Esophagus (tissue), 2 donors: Measurements from ENCODE around the gene OSBPL5. TPM values are rescaled to one million over a fixed set of nuclear protein-coding genes. Genes with fewer than 3 reads are reported as not detected.

Experiments
- H3K27ac ChIP-seq, 2 donors: one replicate each; pipeline ENCODE4 v1.5.1; 2013; ENCODE audit warnings: low read depth in 2 of 2, mild to moderate bottlenecking in 2 of 2, inconsistent platforms in 1 of 2, low read length in 1 of 2, moderate library complexity in 1 of 2
- H3K27me3 ChIP-seq, 2 donors: one replicate each; pipeline ENCODE4 v1.6.1; 2013; ENCODE audit warnings: low read length in 2 of 2, control low read depth in 1 of 2, mild to moderate bottlenecking in 1 of 2; ENCODE audit not compliant: insufficient read depth in 2 of 2, control insufficient read depth in 1 of 2
- H3K36me3 ChIP-seq, 2 donors: one replicate each; pipeline ENCODE4 v1.6.1; 2013; ENCODE audit warnings: low read length in 1 of 2; ENCODE audit not compliant: control insufficient read depth in 2 of 2, insufficient read depth in 2 of 2
- H3K4me1 ChIP-seq, 2 donors: one replicate each; pipeline ENCODE4 v1.6.1; 2013; ENCODE audit warnings: low read length in 1 of 2; ENCODE audit not compliant: control insufficient read depth in 2 of 2, insufficient read depth in 2 of 2
- H3K4me3 ChIP-seq, 2 donors: one replicate each; pipeline ENCODE4 v1.5.1; 2013; ENCODE audit warnings: low read length in 2 of 2, mild to moderate bottlenecking in 2 of 2, low read depth in 1 of 2, moderate library complexity in 1 of 2
- H3K9me3 ChIP-seq, 2 donors: one replicate each; pipeline ENCODE4 v1.6.1; 2013; ENCODE audit warnings: mild to moderate bottlenecking in 2 of 2, low read depth in 1 of 2, low read length in 1 of 2, moderate library complexity in 1 of 2; ENCODE audit not compliant: control insufficient read depth in 2 of 2, insufficient read depth in 1 of 2
- WGBS, 2 donors: extraction: QIAGEN DNeasy Blood & Tissue Kit; methylation state at CpG; one replicate each; pipeline ENCODE4 v1.1.7; 2013; 5-methylcytosine and 5-hydroxymethylcytosine counted together
- polyA plus RNA-seq, 2 donors: library from polyadenylated mRNA; stranded (reverse); fragments of 200-250 nt; gene quantifications; one replicate each; pipeline ENCODE4 v1.2.3, GENCODE V29; 2013
- donor health status: healthy with polysubstance abuse.
- donor health status: Bipolar disorder and iron deficiency.

Gene OSBPL5
- polyA plus RNA-seq, 2 donors = 10.4 to 12.6 TPM

DNA sequence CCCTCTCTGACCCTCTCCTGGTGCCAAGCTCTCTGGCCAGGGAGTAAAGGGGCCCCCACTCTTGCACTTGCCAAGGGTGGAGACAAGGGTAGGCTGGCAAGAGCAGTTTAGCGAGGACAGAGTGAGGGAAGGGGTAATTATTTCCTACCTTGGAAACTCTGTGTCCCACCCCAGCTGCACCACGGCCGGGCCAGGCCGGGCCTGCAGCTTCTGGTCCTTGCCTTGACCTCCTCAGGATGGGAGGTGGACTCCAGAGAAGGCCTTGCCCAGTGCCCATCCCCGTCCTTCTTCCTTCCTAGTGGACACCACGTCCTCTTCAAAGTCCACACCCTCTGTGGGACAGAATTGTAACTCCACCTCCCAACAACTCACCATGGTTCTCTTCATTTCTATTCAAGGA lies 18.4 kb upstream of the OSBPL5 start:
- Histone ChIP-seq H3K27me3 (no peaks in the 10 kb centered on the region), H3K4me1 (no peaks in the 10 kb centered on the region), H3K9me3 (no peaks in the 10 kb centered on the region), H3K4me3 (no peak overlapping the region), H3K36me3 (no peaks in the 10 kb centered on the region), H3K27ac (no peak overlapping the region)
- WGBS, 2 donors = 88 to 89% methylated on average over 6 of the region's 6 CpGs

DNA sequence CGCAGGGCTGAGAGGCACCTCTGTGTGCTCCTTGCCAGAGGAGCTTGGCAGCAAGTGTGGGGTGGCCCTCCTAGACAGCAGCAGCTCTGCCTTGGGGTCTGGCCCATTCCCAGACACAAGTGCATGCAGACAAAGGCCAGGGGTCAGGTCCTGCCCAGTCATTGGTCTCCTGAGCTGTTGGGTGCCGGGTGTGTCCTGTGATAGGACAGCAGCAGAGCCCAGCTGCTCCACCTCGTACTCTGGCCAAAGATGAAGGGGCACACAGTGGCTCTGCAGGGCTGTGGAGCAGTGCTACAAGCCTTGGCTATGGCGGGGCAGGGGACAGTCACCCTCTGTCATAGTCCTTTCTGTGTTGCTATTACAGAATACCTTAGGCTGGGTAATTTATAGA lies 17.3 kb upstream of the OSBPL5 start:
- H3K27me3 ChIP-seq = no peaks in the 10 kb centered on the region
- no peak overlapping the region for H3K4me3 ChIP-seq
- 85 to 92% methylated on average over 4 of the region's 4 CpGs for WGBS, 2 donors
- no peaks in the 10 kb centered on the region for H3K9me3 ChIP-seq
- no peak overlapping the region for H3K27ac ChIP-seq
- no peaks in the 10 kb centered on the region for H3K36me3 ChIP-seq
- H3K4me1 ChIP-seq = no peaks in the 10 kb centered on the region

DNA sequence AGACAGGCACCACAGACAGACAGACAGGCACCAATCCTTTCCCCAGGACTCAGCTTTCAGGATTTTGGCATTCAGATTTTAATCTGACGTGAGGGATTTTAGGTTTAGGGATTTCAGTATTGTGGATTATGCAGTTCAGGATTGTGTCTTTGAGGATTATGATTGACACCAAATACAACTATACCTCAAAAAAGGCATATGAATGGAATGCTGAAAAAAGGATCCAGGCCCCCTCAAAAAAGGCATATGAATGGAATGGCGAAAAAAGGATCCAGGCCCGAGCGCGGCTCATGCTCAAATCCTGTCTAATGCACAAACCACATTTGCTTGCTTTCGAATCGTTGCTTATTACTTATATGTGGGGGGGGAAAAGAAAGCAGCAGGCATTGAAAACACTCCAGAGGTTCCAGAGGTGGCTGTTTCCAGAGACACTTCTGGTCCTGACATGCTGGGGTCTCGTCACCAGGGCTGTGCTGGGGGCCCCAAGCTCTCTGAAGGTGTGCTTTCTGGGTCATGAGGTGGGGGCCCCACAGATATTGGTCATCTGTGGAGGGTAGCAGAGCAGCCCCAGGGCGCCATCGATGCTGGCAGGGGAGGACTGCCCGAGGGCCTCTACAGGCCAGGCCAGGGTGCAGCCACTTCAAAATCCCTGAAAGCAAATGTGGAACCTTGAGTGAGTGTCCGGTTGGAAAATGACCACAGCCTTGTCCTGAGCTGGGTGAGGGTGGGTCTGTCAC lies 16.8 kb upstream of the OSBPL5 start:
- H3K36me3 ChIP-seq = no peaks in the 10 kb centered on the region
- 88% methylated on average over 12 of the region's 12 CpGs for WGBS, 2 donors
- H3K4me3 ChIP-seq = no peak overlapping the region
- no peaks in the 10 kb centered on the region for H3K9me3 ChIP-seq
- no peak overlapping the region for H3K27ac ChIP-seq
- H3K27me3 ChIP-seq = no peaks in the 10 kb centered on the region
- H3K4me1 ChIP-seq = no peaks in the 10 kb centered on the region

DNA sequence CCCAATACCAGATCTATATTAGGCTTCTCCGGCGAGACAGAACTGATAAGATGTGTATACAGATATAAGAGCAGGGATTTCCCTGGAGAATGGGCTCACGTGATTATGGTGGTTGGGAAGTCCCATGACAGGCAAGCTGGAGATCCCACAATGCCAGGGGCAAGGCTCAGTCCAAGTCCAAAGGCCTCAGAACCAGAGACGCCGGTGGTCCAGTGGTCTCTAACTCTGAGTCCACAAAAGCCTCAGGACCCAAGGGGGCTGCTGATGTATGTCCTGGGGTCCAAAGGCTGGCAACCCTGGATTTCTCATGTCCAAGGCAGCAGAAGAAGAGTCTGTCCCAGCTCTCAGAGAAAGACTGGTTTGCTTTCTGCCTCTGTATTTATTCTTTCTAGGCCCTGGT lies 15.8 kb upstream of the OSBPL5 start:
- peaks cover 0 to 3% of the 10 kb centered on the region in 2 donors for H3K9me3 ChIP-seq
- WGBS, 2 donors = 79 to 86% methylated on average over 5 of the region's 5 CpGs
- no peak overlapping the region for H3K27ac ChIP-seq
- no peaks in the 10 kb centered on the region for H3K4me1 ChIP-seq
- H3K4me3 ChIP-seq = no peak overlapping the region
- no peaks in the 10 kb centered on the region for H3K36me3 ChIP-seq
- H3K27me3 ChIP-seq = no peaks in the 10 kb centered on the region

DNA sequence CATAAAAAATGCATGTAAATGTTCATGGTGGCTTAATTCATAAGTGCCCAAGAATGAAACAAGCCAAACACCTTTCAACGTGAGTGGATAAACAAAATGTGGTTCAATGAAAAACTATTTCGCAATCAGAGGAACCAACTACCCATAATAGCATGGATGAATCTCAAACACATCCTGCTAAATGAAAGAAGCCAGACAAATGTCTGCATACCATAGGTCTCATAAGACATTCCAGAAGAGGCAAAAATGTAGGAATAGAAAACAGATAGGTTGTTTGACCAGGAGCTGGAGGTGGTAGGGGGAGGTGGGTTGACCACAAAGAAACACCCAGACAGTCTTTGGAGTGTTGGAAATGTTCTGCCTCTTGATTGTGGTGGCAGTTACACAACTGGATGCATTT lies 13.2 kb upstream of the OSBPL5 start:
- no peak overlapping the region for H3K27ac ChIP-seq
- H3K27me3 ChIP-seq = no peaks in the 10 kb centered on the region
- H3K4me3 ChIP-seq = no peak overlapping the region
- 55 to 56% methylated on average over 2 of the region's 2 CpGs for WGBS, 2 donors
- no peaks in the 10 kb centered on the region for H3K4me1 ChIP-seq
- no peaks in the 10 kb centered on the region for H3K36me3 ChIP-seq
- peaks cover 0 to 3% of the 10 kb centered on the region in 2 donors for H3K9me3 ChIP-seq

DNA sequence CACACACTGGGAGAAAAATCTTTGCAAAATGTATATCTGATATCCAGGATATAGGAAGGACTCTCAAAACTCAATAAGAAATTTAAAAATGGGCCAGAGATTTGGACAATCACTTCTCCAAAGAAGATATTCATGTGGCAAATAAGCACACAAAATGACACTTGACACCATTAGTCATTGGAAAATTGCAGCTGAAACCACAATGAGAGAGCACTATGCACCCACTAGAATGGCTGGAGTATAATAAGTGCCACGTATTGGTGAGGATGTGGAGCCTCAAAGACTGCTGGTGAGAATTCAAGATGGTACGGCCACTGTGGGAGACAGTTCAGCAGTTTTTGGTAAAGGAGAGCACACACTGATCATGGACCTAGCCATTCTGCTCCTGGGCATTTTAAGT lies 12.8 kb upstream of the OSBPL5 start:
- no peak overlapping the region for H3K27ac ChIP-seq
- 68 to 78% methylated on average over 2 of the region's 2 CpGs for WGBS, 2 donors
- peaks cover 0 to 3% of the 10 kb centered on the region in 2 donors for H3K9me3 ChIP-seq
- no peaks in the 10 kb centered on the region for H3K36me3 ChIP-seq
- no peaks in the 10 kb centered on the region for H3K4me1 ChIP-seq
- H3K27me3 ChIP-seq = no peaks in the 10 kb centered on the region
- H3K4me3 ChIP-seq = no peak overlapping the region

DNA sequence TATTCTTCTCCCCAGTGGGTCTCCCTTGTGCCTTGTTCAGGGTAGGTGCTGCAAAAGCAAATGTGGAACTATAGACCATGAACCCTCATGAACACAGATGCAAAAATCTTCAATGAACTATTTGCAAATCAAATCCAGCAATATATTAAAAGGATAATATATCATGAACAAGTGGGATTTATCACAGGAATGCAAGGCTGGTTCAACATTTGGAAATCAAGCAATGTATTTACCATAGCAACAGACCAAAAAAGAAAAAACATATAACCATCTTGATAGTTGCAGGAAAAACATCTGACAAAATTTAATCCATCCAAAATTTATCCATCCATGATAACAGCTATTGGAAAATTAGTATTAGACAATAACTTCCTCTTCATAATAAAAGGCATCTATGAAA lies 11.4 kb upstream of the OSBPL5 start:
- H3K27ac ChIP-seq = no peak overlapping the region
- H3K27me3 ChIP-seq = no peaks in the 10 kb centered on the region

DNA sequence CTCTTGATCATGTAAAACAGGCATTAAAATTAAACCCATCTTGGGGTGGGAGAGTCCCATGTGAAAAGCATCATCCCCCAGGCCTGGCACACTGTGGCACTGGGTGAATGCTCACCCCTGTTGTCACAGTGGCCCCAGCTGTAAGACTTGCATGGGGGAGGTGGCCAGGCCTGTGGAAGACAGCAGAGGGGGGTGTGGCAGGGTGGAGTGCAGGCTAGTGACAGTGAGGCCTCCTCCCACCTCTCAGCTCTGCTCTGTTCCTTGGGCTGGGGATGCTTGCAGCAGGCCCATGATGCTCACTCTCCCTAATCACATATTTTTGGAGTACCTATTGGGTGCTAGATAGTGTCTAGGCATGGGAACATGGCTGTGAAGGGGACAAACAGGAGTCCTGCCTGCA lies 10.1 kb upstream of the OSBPL5 start:
- Histone ChIP-seq H3K27me3 (no peaks in the 10 kb centered on the region), H3K27ac (no peak overlapping the region), H3K36me3 (no peaks in the 10 kb centered on the region), H3K4me3 (no peak overlapping the region), H3K4me1 (no peaks in the 10 kb centered on the region), H3K9me3 (peaks cover 0 to 3% of the 10 kb centered on the region in 2 donors)

More for the DNA sequence above, 11.4 kb upstream of the OSBPL5 start:
- Histone ChIP-seq H3K4me3 (no peak overlapping the region), H3K9me3 (peaks cover 0 to 3% of the 10 kb centered on the region in 2 donors), H3K36me3 (no peaks in the 10 kb centered on the region), H3K4me1 (no peaks in the 10 kb centered on the region)

DNA sequence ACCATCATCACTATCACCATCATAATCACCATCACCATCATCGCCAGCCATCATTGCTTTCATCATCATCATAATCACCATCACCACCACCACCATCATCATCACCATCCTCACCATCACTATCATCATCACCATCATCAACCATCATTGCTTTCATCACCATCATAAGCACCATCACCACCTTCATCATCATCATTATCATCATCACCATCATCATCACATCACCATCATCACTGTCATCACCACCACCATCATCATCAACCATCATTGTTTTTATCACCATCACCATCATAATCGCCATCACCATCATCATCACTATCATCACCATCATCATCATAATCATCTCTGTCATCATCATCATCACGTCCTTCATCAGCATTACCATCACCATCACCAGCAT lies 9.3 kb upstream of the OSBPL5 start:
- Histone ChIP-seq H3K27me3 (no peaks in the 10 kb centered on the region), H3K4me3 (no peak overlapping the region), H3K9me3 (peaks cover 0 to 3% of the 10 kb centered on the region in 2 donors), H3K36me3 (no peaks in the 10 kb centered on the region), H3K27ac (no peak overlapping the region), H3K4me1 (peaks cover 0 to 5% of the 10 kb centered on the region in 2 donors)
- WGBS, 2 donors = 87 to 89% methylated on average over 3 of the region's 3 CpGs

DNA sequence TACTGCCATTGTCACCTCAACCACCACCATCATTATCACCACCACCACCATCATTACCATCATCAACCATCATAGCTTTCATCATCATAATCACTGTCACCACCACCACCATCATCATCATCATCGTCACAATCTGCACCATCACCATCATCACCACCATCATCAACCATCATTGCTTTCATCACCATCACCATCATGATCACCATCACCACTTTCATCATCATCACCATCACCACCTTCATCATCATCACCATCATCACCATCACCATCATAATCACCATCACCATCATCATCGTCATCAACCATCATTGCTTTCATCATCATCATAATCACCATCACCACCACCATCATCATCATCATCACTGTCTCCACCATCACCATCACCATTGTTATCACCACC lies 8.7 kb upstream of the OSBPL5 start:
- Histone ChIP-seq H3K27me3 (no peaks in the 10 kb centered on the region), H3K4me3 (no peak overlapping the region), H3K4me1 (peaks cover 0 to 10% of the 10 kb centered on the region in 2 donors), H3K36me3 (no peaks in the 10 kb centered on the region), H3K27ac (no peak overlapping the region), H3K9me3 (peaks cover 0 to 3% of the 10 kb centered on the region in 2 donors)
- WGBS, 2 donors = 87 to 99% methylated on average over 2 of the region's 2 CpGs
